Measurements from ENCODE around the gene ATP8B3. TPM values are rescaled to one million over a fixed set of nuclear protein-coding genes. Genes with fewer than 3 reads are reported as not detected.
"Not testable (repeated sequence)": the region's sequence is repeated elsewhere in the genome, so short reads cannot be mapped to it uniquely, and the experiment has no call there.

The ATP8B3 gene
- total and polyA plus RNA-seq, 8 donors, result 0.15 to 1.4 (median 0.80) TPM; not detected in 4

DNA sequence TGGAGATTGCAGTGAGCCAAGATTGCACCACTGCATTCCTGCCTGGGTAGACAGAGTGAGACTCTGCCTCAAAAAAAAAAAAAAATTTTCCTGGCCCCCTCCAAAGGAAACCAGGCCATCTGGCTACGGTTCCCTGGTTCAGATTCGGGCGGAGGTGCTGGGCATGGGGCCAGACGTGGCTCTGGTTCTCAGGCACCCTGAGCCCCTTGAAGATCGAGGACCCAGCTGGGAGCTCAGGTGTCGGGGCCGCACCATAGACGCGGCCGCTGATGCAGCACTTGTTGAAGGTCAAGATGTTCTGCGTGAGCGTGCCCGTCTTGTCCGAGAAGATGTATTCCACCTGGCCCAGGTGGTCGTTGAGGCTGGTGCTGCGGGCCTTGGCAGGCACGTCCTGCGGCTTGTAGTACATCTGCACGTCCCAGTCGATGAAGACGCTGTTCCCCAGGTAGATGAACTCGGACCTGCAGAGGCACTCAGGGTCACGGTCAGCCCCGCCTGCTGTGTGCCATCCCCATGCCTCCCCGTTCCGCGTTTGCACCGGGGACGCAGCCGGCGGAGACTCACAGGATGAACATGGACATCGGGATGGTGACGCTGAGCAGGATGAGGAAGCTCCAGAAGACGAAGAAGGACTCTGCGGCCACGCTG is 12.3 kb downstream of the ATP8B3 start:
- 75 to 83% (median 80%) methylated on average over 33 to 36 of the region's 36 CpGs for WGBS, 5 donors
- no peaks in the 10 kb centered on the region for H3K36me3 ChIP-seq
- no peak for DNase-seq
- no peaks in the 10 kb centered on the region for H3K9me3 ChIP-seq
- H3K27me3 ChIP-seq, result peaks cover 0 to 24% (median 13%) of the 10 kb centered on the region in 3 donors
- TF ChIP-seq, protein P1, sequence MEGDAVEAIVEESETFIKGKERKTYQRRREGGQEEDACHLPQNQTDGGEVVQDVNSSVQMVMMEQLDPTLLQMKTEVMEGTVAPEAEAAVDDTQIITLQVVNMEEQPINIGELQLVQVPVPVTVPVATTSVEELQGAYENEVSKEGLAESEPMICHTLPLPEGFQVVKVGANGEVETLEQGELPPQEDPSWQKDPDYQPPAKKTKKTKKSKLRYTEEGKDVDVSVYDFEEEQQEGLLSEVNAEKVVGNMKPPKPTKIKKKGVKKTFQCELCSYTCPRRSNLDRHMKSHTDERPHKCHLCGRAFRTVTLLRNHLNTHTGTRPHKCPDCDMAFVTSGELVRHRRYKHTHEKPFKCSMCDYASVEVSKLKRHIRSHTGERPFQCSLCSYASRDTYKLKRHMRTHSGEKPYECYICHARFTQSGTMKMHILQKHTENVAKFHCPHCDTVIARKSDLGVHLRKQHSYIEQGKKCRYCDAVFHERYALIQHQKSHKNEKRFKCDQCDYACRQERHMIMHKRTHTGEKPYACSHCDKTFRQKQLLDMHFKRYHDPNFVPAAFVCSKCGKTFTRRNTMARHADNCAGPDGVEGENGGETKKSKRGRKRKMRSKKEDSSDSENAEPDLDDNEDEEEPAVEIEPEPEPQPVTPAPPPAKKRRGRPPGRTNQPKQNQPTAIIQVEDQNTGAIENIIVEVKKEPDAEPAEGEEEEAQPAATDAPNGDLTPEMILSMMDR (IDR thresholded peaks at IDR 0.05), result no peak
- TF ChIP-seq POLR2AphosphoS5 (IDR thresholded peaks at IDR 0.05) (no peak), EP300 (IDR thresholded peaks at IDR 0.05) (no peak), POLR2A (IDR thresholded peaks at IDR 0.05) (no peak)
- peaks cover 0 to 8% (median 6%) of the 10 kb centered on the region in 4 donors for H3K4me1 ChIP-seq
- no peak overlapping the region for H3K4me3 ChIP-seq
- H3K27ac ChIP-seq, result no peak overlapping the region
- intact Hi-C loops (cut with DNase I; ENCODE audit: low total_unique reads), result no loop called here

DNA sequence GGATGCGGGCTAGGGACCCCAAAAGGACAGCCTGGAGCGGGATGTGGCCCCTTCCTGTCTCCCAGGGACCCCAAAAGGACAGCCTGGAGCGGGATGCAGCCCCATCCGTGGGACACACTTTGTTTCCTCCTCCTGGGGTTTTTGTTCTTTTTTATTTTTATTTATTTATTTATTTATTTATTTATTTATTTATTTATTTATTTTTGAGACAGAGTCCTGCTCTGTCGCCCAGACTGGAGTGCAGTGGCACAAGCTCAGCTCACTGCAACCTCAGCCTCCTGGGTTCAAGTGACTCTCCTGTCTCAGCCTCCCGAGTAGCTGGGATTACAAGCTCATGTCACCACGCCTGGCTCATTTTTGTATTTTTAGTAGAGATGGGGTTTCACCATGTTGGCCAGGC is 14.8 kb downstream of the ATP8B3 start:
- H3K27me3 ChIP-seq, result peaks cover 0 to 40% (median 13%) of the 10 kb centered on the region in 3 donors

DNA sequence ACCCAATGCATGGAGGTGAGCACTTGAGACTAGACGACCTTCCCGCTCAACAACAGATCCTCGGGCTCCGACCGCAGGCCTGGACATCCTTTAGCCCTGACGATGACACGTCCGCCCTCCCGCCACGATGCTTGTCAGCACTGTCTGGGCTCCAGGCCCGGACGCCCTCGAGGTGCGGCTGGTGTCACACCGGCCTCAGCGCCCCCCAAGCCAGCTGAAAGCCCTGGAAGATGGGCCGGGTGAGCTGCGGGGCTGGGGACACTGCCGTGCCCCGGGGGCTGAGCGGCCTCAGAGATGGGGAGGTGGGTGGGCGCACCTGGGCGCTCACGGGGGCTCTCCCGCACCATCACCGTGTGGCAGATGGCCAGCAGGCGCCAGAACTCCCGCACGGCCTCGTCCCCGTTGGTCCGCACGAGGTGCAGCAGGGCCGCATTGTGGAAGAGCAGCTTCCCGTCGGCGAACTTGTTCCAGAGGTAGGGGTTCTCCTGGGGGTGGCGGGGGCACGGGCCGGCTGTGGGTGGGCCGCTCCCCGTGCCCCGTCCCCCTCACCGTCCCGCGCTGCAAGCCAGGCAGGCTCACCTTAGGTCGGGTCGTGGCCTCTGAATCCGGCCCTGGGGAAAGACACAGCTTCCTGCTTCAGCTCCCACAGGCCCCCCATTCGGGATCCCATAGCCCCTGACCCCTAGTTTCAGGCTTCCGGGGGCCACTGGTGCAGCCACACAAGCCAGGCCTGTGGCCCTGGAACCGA is 15.5 kb downstream of the ATP8B3 start:
- Histone ChIP-seq H3K4me1 (peaks cover 0 to 8% (median 6%) of the 10 kb centered on the region in 4 donors), H3K9me3 (no peaks in the 10 kb centered on the region), H3K27ac (no peak overlapping the region), H3K36me3 (no peaks in the 10 kb centered on the region), H3K27me3 (peaks cover 0 to 47% (median 13%) of the 10 kb centered on the region in 3 donors), H3K4me3 (no peak overlapping the region)
- DNase-seq, result no peak
- intact Hi-C loops (cut with DNase I; ENCODE audit: low total_unique reads), result no loop called here
- TF ChIP-seq EP300 (IDR thresholded peaks at IDR 0.05) (no peak), POLR2A (IDR thresholded peaks at IDR 0.05) (no peak), POLR2AphosphoS5 (IDR thresholded peaks at IDR 0.05) (no peak)
- TF ChIP-seq, protein P1 (IDR thresholded peaks at IDR 0.05), result no peak
- WGBS, 5 donors, result 44 to 66% (median 57%) methylated on average over 36 to 52 of the region's 52 CpGs

More for the DNA sequence above, 14.8 kb downstream of the ATP8B3 start:
- DNase-seq; intact Hi-C loops (cut with DNase I; ENCODE audit: low total_unique reads); H3K4me1 ChIP-seq; H3K9me3 ChIP-seq; H3K36me3 ChIP-seq; H3K27ac ChIP-seq; H3K4me3 ChIP-seq: not testable (repeated sequence)
- 83 to 92% (median 87%) methylated on average over 7 of the region's 7 CpGs for WGBS, 5 donors

DNA sequence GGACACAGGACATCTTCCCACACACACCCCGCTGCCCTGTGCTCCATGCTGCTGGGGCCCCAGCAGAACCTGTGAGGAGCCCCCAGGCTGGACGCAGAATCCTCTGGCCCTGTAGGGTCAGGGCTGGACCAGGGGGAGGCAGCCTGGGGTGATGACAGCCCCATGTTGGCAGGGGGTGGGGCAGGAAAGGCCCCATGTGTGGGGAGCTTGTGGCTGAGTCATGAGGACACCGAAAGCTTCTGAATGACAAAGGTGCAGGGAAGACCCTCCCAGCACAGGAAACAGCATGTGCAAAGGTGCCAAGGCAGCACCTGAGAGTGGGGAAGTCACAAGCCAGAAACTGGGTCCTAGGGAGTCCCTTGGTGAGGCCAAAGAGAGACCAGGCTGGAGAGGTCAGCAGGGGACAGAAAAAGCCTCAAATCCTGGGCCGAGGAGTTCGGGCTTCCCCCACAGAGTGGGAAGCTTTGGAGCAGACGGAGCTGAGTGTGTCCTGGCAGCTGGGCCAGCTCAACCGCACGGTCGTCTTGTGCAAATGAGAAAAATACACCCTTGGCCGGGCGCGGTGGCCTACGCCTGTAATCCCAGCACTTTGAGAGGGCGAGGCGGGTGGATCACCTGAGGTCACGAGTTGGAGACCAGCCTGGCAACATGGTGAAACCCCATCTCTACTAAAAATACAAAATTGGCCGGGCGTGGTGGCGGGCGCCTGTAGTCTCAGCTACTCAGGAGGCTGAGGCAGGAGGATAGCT is 17.5 kb downstream of the ATP8B3 start:
- no peak for TF ChIP-seq POLR2AphosphoS5 (IDR thresholded peaks at IDR 0.05)
- TF ChIP-seq POLR2A (IDR thresholded peaks at IDR 0.05), result no peak
- Histone ChIP-seq H3K27me3 (peaks cover 3 to 67% (median 15%) of the 10 kb centered on the region in 3 donors), H3K9me3 (peaks cover 0 to 4% (median 0%) of the 10 kb centered on the region in 4 donors), H3K4me1 (peaks cover 3 to 12% (median 8%) of the 10 kb centered on the region in 4 donors), H3K4me3 (no peak overlapping the region), H3K27ac (no peak overlapping the region), H3K36me3 (no peaks in the 10 kb centered on the region)
- intact Hi-C loops (cut with DNase I; ENCODE audit: low total_unique reads), result no loop called here
- peak in 1 of 2 donors; percentile 7 for DNase-seq
- WGBS, 5 donors, result 65 to 71% (median 68%) methylated on average over 20 of the region's 20 CpGs

DNA sequence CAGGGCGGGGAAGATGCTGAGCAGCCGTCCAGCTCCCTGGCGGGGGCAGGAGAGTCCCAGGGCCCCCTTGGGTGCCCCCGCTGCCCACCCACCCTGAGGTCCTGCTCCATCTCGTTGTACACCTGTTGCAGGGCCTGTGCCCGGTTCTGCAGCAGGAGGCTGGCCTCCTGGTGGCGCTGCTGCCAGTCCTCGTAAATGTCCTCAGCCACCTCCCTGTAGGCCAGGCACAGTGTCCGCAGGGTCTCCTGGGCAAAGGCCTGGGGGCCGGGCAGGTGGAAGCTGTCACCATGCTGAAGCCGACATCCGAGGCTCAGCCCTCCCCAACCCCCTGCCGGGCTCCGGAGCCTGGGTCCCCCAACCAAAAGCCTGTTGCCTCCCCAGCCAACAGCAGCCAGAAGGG is 20.2 kb downstream of the ATP8B3 start:
- Histone ChIP-seq H3K4me3 (no peak overlapping the region), H3K27ac (no peak overlapping the region), H3K4me1 (peaks cover 9 to 24% (median 20%) of the 10 kb centered on the region in 4 donors), H3K27me3 (peaks cover 6 to 85% (median 24%) of the 10 kb centered on the region in 3 donors), H3K9me3 (peaks cover 0 to 4% (median 0%) of the 10 kb centered on the region in 4 donors), H3K36me3 (no peaks in the 10 kb centered on the region)
- 76 to 86% (median 80%) methylated on average over 13 to 14 of the region's 14 CpGs; no CpG with 5 or more reads in 1 of the 5 donors for WGBS, 5 donors
- intact Hi-C loops (cut with DNase I; ENCODE audit: low total_unique reads), result no loop called here
- peak in 1 of 2 donors; percentile 1 for DNase-seq
- TF ChIP-seq POLR2A (IDR thresholded peaks at IDR 0.05) (no peak), EP300 (IDR thresholded peaks at IDR 0.05) (no peak), POLR2AphosphoS5 (IDR thresholded peaks at IDR 0.05) (no peak)
- TF ChIP-seq, protein P1 (IDR thresholded peaks at IDR 0.05), result no peak
